NCI-H524 treated with DMSO at 0.1 percent for 48 hours (cell line): ENCODE data around the gene ZNF835.
"Not testable (repeated sequence)": the region's sequence is repeated elsewhere in the genome, so short reads cannot be mapped to it uniquely, and the experiment has no call there.

ENCODE experiments used
- DNase-seq: peaks from one replicate; lab custom pipeline; 2025; lab: John Stamatoyannopoulos, UW

The ZNF835 gene

DNA sequence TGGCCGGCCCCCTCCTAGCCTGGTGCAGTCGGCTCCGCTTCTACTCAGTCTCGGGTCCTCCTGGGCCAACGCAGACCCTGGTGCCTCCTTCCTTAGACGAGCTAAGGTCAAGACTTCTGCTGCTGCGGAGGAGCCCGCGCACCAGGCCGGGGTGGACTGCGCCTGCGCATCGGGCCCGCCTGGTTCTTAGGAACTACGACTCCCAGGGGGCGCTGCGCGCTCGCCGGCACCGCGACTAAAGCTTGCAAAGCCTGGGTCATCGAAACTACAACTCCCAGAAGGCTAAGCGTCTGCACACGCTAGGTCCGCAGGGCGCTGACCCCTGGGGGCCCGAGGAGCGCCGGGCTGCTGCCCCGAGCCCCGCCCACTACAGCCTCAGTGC is at the start of gene ZNF835:
Gene ZNF835, minus strand, starts transcription at position 145 of the 382 bp plus-strand sequence. CDS start 6,559 bp downstream, outside the sequence.
- DNase-seq = no peak

DNA sequence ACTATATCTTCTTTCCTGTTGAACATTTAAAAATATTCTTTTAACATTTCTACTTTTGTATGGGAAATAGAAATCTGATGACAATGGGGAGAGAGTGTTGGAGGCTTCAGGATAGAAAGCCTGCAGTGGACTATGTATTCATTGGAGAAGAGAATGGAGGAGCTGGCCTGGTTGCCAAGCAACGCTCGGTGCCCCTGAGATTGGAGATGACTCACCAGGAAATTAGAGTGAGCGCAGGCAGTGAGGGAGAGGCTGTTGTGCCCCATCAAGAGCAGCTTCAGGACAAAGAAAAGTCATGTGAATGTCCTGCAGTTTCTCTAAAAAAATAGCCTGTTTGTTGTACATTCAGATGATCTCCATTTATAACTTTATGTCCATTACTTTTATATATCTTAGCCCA is 48.7 kb upstream of the ZNF835 start:
- DNase-seq = no peak

DNA sequence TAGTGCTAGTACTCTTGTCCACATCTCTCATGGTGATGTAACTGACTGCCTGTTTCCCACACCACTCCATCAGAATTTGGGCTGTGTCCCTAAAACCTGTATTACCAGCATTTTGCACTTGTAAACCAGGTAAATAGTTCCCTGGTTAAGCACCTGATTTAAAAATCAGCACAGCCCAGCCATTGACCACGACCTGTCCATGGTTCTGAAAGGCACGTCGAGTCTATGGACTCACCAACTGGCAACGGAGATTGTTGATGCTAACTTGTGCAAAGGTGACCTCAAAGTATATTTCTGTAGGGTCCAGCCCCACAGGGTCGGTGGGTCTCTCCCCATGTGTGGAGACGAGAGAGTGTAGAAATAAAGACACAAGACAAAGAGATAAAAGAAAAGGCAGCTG is 46.7 kb upstream of the ZNF835 start:
- DNase-seq = no peak

DNA sequence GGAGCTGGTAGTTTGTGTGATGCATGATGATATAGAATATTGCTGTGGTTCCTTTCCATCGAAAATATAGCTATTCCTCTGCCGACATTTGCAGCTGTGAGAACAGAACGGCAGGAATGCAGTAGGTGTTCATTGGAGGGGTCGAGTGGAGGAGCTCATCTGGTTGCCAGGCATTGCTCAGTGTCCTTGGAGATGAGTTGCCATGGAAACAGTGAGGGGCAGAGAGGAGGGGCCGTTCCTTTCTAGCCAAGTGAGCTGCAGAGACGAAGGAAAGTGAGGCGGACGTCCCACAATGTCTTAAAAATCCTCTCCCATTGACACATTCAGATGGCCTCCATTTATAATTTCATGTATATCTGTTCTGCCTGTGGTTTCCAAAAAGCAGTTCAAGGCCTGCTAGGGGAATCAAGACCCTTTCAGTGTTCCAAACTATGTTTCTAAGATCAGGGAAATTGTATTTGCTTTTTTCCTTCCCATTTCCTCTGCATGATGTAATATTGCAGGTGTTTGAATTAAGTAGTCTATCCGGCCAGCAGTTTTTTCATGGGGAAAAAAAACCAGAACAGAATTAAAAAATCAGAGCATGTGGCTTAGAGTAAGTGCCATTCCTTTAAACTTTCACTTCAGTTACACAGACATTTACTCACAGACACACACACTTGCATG is 41.2 kb upstream of the ZNF835 start:
- DNase-seq = no peak

DNA sequence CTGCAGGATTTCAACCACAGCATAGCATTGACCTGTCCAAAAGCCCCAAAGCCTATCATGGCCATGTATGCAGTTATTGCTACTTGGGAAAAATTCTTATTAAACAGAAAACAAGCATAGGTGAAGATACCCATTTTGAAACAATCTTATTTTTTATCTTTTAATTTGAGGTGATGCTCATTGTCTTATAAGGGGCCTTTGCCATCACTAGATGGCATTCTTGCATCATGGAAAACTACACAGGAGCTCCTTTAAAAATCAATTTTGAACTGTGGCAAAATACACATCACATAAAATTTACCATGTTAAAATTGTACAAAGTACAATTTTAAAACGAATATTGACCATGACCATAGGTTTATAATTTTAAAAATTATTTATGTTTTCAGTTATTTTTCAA is 38.9 kb upstream of the ZNF835 start:
- DNase-seq = no peak

DNA sequence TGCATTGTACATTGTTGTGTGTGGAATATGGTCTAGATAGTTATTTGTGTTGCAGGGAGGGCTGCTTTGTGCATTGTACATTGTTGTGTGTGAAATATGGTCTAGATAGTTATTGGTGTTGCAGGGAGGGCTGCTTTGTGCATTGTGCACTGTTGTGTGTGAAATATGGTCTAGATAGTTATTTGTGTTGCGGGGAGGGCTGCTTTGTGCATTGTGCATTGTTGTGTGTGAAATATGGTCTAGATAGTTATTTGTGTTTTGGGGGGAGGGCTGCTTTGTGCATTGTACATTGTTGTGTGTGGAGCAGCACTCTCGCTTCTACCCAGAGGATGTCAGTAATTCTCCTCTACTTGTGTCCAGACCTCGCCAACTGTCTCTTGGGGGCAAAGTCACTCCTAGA is 36.3 kb upstream of the ZNF835 start:
- DNase-seq = no peak

DNA sequence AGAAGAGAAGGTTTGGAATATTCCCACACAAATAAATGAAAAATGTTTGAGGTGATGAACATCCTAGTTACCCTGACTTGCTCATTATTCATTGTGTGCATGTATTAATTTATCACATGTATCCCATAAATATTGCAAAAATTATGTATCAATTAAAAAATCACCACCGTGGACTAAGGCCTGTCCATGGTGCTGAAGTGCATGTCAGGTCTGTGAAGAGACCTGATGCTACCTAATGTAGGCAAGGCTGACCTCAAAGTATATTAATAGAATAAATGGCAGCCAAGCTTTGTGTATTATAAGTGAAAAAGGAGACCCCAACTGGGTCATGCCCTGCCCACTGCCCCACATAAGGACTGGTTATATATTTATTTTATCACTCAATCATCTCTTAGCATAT is 34.4 kb upstream of the ZNF835 start:
- DNase-seq = no peak

DNA sequence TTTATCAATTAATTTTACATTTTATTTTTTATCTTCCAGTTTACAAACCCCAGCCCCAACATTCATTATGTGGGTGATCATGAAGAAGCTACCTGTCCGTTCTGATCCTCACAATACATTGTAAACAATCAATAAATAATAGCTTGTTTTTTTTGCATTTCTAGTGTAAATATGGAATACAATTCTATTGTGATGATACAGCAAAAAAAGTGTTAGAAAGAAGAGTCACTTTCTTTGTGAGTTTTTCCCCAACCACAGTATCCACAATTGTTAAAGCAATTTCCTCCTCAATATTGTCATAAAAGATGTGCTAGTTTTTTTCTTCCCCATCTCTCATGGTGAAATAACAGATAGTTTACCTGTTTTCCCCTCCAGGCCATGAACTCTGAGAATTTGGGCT is 30.3 kb upstream of the ZNF835 start:
- no peak for DNase-seq

DNA sequence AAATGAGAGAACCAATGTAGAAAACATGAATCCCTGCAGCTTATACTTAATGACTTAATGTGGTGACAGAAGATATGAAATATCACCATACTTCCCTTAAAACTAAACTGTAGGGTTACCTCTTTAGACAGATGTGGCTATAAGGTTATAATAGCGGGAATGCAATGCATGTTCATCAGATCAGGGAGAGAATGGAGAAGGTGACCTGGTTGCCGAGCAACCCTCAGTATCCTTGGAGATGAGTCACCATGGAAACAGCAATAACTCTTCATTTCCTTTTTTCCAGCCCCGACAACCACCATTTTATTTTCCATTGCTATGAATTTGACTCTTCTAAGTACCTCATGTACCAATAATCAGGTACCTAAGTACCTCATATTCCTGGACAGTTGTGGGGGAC is 28.0 kb upstream of the ZNF835 start:
- DNase-seq = no peak

DNA sequence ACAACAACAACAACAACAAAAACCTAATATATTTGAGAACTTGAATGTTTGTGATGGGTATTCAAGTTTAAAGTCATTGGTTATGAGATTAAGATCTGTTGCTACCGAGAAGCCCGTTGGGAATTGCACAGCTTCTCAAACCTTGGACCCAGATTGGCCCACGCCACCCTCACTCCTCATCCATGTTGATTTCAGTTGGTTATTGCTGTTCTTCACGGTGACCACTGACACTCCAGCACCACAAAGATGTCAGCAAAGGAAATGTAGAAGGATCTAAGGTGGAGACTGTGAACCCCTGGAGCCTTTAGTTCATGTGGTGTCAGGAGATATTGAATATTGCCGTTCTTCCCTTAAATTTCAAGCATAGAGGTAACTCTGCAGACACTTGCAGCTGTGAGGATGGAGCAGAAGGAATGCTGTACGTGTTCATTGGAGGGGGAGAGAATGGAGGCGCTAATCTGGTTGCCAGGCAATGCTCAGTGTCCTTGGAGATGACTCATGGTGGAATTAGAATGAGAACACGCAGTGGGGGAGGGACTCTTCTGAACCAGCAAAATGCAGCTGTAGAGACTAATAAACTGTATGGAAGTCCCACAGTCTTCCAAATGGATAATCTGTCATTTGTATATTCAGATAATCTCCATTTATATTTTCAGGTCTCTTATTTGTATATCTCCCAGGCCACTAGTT is 20.8 kb upstream of the ZNF835 start:
- DNase-seq = no peak

DNA sequence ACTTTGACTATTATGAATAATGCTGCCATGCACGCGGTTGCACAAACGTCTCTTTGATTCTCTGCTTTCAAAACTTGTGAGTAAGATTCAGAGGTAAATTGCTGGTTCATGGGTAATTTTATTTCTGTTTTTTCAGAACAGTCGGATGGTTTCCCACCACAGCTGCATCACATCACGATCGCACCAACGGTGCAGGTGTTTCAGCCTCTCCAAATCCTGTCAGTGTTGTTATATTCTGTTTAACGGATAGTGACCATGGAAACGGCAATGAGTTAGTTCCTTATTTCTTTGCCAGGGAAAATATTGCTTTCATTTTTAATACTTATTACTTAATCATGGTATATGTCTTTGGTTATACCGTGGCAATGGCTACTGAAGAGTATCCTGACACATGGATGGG is 19.1 kb upstream of the ZNF835 start:
- DNase-seq = no peak

DNA sequence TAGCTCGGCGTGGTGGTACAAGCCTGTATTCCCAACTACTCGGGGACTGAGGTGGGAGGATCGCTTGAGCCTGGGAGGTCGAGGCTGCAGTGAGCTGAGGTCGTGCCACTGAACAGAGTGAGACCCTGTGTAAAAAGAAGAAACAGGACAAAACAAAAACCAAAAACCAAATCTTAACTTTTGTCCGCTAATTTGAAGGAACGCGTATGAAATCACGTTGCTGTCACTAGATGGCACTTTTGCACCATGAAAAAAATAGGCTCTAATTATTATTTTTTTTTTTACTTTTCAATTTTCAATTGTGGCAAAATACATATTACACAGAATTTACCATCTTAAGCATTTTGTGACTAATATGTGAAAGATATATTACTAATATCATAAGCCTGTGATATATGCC is 17.6 kb upstream of the ZNF835 start:
- no peak for DNase-seq

DNA sequence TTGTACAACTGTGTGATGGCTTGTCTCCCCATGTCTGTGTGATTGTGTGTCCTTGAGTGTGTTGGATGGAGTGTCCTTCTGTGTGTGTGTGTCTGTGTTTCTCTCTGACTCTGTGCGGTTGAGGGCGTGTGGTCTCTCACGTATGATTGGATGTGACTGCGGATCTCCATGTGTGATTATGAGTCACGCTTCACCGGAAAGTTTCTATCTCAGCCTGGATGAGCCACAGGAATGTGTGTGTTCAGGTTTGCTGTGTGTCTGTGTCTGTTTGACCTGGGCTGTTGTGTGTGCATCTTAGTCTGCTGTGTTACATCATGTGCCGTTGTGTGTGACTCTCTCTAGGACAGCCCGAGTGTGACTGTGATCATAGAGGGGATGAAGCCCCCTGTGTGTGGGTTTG is 15.5 kb upstream of the ZNF835 start:
- DNase-seq = no peak

DNA sequence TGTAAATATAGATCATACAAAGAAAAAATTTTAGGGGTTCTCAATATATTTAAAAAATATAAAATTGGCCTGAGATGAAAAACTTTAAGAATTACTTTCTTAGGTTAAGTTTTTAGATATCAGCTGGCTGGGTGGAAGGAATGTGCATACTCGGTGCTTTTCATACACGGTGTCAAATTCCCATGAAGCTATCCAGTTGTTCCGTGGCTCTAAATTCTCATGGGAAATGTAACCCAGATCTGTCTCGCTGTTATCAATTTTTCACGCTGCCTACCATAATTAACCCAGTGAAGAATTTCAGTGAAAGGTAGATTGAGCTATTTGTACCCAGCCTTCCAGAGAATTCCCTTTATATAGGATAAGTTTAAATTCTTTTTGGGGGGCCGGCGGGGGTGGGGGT is 11.6 kb upstream of the ZNF835 start:
- DNase-seq = no peak

DNA sequence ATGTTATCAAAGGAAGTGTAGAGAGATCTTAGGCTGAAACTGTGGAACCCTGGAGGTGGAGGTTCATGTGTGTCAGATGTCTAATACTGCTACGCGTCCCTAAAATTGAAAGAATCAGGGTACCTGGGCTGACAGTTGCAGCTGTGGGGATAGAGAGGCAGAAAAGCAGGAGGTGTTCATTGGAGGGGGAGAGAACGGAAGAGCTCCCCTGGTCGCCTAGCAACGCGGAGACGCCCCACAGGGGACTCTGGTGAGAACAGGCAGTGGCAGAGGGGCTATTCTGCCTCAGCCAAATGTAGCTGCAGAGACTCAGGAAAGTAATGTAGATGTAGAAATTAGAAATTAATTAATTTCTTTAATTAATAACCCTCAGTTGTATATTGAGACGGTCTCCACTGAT is 10.1 kb upstream of the ZNF835 start:
- no peak for DNase-seq

DNA sequence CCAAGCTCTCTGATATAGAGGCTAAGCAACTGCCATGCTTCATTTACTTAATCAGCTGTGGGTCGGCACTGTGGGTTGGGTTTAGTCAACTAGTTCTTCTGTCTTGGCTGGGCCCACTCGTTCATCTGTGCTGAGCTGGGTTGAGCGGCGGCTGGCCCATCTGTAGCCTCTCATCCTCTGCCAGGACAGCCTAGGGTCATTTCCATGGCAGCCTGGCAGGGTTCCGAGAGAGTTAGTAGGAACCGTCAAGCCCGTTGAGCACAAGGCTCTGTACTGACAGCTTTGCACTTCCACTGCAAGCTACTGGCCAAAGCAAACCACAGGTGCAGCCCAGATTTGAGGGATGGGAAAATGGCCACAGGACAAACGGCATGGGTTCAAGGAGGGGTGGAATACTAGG is 6.6 kb upstream of the ZNF835 start:
- DNase-seq = no peak

DNA sequence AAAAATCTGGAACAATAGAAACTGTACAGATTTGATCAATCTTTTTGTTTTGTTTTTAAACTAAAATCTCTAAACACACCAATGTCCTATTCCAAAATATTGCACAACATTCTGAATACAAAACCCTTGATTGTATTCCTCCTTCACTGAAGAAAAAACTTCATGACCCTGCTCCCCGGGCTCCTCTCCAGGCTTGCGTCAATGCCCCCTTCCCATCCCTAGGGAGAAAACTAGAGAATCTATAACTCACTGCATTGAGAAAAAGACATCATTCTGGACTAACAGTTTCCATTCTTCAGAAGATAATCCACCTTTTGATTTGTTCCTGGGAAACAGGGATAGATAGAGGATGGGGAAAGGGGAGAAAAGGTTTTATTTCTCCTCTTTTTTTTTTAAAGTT is 1.1 kb upstream of the ZNF835 start:
- DNase-seq = not testable (repeated sequence)

DNA sequence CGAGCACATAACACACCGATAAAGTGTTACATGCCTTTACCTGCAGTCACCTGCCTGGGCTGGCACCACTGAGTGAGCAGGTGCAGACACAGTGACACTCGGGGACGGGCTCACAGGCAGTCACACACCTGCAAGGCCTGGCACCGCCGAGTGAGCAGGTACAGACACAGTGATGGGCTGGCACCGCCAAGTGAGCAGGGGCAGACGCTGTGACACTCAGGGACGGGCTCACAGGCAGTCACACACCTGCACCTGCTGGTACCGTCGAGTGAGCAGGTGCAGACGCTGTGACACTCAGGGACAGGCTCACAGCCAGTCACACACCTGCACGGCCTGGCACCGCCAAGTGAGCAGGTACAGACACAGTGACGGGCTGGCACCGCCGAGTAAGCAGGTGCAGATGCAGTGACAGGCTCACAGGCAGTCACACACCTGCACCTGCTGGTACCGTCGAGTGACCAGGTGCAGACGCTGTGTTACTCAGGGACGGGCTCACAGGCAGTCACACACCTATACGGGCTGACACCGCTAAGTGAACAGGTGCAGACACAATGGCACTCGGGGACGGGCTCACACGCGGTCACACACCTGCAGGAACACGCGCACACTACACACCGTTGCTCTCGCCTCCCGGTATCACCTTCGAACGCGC is 470 bp downstream of the ZNF835 start:
- no peak for DNase-seq

DNA sequence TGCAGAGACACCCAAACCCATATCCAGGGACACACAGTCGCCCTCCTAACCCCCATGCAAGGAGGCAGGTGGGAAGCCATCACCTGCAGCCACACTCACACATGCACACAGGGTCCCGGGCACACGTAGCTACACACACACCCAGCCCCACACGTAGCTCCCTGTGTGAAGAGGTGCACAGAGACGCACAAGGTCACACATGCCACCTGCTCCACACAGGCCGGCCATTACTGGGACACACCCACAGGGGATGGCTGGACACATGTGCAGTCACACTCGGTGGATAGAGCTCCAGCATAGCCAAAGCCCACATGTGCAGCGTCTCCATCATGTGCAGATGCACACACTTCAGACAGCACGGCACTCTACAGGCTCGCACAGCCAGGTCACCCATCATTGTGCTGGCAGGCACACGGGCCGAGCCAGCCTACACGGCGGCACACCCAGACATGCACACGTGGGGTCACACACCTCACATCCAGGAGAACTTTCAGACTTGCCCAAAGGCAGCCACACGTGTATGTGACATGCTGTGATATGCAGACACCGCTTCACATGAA is 1.1 kb downstream of the ZNF835 start:
- DNase-seq = no peak

DNA sequence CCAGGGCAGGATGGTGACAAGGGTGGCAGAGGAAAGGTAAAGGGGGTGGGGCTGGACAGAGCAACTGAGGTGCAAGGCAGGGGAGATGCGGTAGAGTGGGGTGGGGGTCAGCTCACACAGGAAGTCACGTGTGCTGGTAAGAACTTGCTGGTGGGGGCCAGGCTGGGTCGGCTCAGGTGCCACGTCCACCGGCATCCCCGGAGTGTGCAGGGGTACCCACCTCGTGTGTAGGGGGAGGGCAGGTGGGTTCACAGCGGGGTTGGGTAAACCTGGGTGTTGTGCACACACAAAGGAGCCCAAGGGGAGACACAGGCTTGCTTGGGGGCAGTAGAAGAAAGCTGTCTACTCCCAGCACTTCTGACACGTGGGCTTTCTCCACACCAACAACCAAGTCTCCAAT is 2.9 kb downstream of the ZNF835 start:
- DNase-seq = no peak

DNA sequence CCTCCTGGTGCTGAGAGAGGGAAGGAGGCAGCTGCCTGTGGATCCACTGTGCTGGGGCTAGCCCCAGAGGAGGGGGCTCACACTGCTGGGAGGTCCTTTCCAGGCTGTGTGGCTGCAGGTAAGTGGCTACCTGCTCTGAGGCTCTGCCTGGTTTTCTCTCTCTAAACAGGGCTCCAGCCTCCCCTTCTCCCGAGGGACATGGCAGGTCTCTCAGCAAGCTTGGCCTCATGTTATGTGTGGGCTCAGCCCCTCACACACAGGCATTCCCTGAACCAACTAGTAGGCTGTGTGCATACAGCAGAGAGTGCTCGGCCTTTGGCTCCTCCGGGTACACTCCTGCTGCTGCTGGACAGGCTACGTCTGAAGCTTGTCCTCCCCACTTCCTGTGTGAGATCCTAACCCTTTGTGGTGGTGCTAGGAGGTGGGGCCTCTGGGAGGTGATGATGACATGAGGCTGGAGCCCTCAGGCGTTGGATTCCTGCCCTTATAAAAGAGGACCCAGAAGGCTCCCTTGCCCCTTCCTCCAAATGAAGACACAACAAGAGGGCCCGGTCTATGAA is 4.2 kb downstream of the ZNF835 start:
- no peak for DNase-seq

DNA sequence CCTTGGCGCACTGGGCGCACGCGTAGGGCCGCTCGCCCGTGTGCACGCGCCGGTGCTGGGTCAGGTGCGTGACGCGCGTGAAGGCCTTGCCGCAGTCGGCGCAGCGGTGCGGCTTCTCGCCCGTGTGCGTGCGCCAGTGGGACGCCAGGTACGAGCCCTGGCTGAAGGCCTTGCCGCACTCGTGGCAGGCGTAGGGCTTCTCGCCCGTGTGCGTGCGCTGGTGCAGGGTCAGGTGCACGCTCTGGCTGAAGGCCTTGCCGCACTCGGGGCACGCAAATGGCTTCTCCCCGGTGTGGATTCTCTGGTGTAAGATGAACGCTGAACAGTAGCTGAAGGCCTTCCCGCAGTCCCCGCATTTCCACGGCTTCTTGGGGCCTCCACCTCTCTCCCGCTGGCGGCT is 7.0 kb downstream of the ZNF835 start:
- DNase-seq = no peak

DNA sequence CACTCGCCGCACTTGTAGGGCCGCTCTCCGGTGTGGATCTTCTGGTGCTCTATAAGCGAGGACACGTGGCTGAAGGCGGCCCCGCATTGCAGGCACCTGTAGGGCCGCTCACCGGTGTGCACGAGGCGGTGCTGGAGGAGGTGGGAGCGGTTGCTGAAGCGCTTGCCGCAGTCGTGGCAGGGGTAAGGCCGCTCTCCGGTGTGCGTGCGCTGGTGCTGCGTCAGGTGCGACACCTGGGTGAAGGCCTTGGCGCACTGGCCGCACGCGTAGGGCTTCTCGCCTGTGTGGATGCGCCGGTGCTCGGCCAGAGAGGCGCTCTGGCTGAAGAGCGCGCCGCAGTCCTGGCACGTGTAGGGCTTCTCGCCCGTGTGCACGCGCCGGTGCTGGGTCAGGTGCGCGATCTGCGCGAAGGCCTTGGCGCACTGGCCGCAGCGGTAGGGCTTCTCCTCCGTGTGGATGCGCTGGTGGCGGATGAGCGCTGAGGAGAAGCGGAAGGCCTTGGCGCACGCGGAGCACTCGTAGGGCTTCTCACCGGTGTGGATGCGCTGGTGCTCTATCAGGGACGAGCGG is 7.5 kb downstream of the ZNF835 start:
- DNase-seq = no peak
